ENCODE results near the gene AGPAT4. TPM values are rescaled to one million over a fixed set of nuclear protein-coding genes. Genes with fewer than 3 reads are reported as not detected.
A peak's percentile ranks its signal among the peaks of the same experiment; 100 is the strongest.
"Not testable (repeated sequence)": the region's sequence is repeated elsewhere in the genome, so short reads cannot be mapped to it uniquely, and the experiment has no call there.

Gene AGPAT4
- total RNA-seq (ENCODE audit: low replicate concordance), result 9.6 and 24.4 TPM in 2 replicates
- long read RNA-seq, full-length matches to known transcripts, result 19 of 31 reads
- long read RNA-seq, partial matches to known transcripts, result 1 of 31 reads
- long read RNA-seq, other reads (novel, unspliced or antisense), result 11 of 31 reads

- Mint-ChIP-seq H3K4me3 (peak within 1 kb of the TSS; percentile 94), H3K4me1 (ENCODE audit: unreplicated experiment) (peaks cover 12% of the 10 kb centered on the region), H3K36me3 (peaks cover 13% of the 10 kb centered on the region), H3K9me3 (no peaks in the 10 kb centered on the region), H3K27ac (peak within 1 kb of the TSS; percentile 90), H3K27me3 (no peaks in the 10 kb centered on the region)
- DNase-seq (ENCODE audit: extremely low spot score, unreplicated experiment), result no peak
- TF ChIP-seq CTCF (conservative IDR thresholded peaks at IDR 0.05), result no peak
Measured at GRCh38 chr6:161273752-161274487, at the start of gene AGPAT4. Gene AGPAT4 (minus strand): TSS chr6:161274061. CDS start chr6:161232213, 41,848 bp downstream.

GRCh38 chr6:161319231-161319630 is 45.4 kb upstream of the AGPAT4 start:
- no peak for DNase-seq (ENCODE audit: extremely low spot score, unreplicated experiment)
- Mint-ChIP-seq H3K27ac (no peak overlapping the region), H3K36me3 (no peaks in the 10 kb centered on the region), H3K27me3 (no peaks in the 10 kb centered on the region), H3K9me3 (peaks cover 5% of the 10 kb centered on the region), H3K4me3 (no peak overlapping the region), H3K4me1 (ENCODE audit: unreplicated experiment) (peaks cover 6% of the 10 kb centered on the region)
- no peak for TF ChIP-seq CTCF (conservative IDR thresholded peaks at IDR 0.05)

- Mint-ChIP-seq H3K4me1 (ENCODE audit: unreplicated experiment) (peaks cover 6% of the 10 kb centered on the region), H3K36me3 (no peaks in the 10 kb centered on the region), H3K27me3 (no peaks in the 10 kb centered on the region), H3K9me3 (peaks cover 5% of the 10 kb centered on the region), H3K4me3 (no peak overlapping the region), H3K27ac (no peak overlapping the region)
- no peak for DNase-seq (ENCODE audit: extremely low spot score, unreplicated experiment)
- no peak for TF ChIP-seq CTCF (conservative IDR thresholded peaks at IDR 0.05)
Measured at GRCh38 chr6:161318456-161318855, 44.6 kb upstream of the AGPAT4 start.

GRCh38 chr6:161316531-161316930 is 42.7 kb upstream of the AGPAT4 start:
- Mint-ChIP-seq H3K36me3 (no peaks in the 10 kb centered on the region), H3K9me3 (peaks cover 5% of the 10 kb centered on the region)

GRCh38 chr6:161315246-161315917 is 41.5 kb upstream of the AGPAT4 start:
- not testable (repeated sequence) for H3K27ac Mint-ChIP-seq; DNase-seq (ENCODE audit: extremely low spot score, unreplicated experiment); H3K9me3 Mint-ChIP-seq; H3K36me3 Mint-ChIP-seq; H3K4me3 Mint-ChIP-seq; H3K27me3 Mint-ChIP-seq; H3K4me1 Mint-ChIP-seq (ENCODE audit: unreplicated experiment)

More at GRCh38 chr6:161316531-161316930, 42.7 kb upstream of the AGPAT4 start:
- H3K4me1 Mint-ChIP-seq (ENCODE audit: unreplicated experiment), result peaks cover 6% of the 10 kb centered on the region
- no peak for TF ChIP-seq CTCF (conservative IDR thresholded peaks at IDR 0.05)
- no peaks in the 10 kb centered on the region for H3K27me3 Mint-ChIP-seq
- no peak overlapping the region for H3K4me3 Mint-ChIP-seq
- no peak overlapping the region for H3K27ac Mint-ChIP-seq
- DNase-seq (ENCODE audit: extremely low spot score, unreplicated experiment), result no peak

GRCh38 chr6:161314541-161315245 is 40.8 kb upstream of the AGPAT4 start:
- H3K27me3 Mint-ChIP-seq; H3K9me3 Mint-ChIP-seq; H3K4me1 Mint-ChIP-seq (ENCODE audit: unreplicated experiment); H3K27ac Mint-ChIP-seq; H3K36me3 Mint-ChIP-seq; DNase-seq (ENCODE audit: extremely low spot score, unreplicated experiment); H3K4me3 Mint-ChIP-seq: not testable (repeated sequence)
